Dermis blood vessel endothelial cell (primary cell): ENCODE data around the gene KCNQ5. TPM values are rescaled to one million over a fixed set of nuclear protein-coding genes. Genes with fewer than 3 reads are reported as not detected.

ENCODE experiments used
- DNase-seq: peaks from one replicate; pipeline ENCODE4 v3.0.0; 2010
- total RNA-seq: library from RNA; depleted of rRNA; stranded (reverse); fragments of >200 nt; gene quantifications from 2 replicates; pipeline ENCODE4 v1.2.3, GENCODE V29; 2014

KCNQ5 gene
- total RNA-seq, 1 donor from 2014 or later: not detected

DNA sequence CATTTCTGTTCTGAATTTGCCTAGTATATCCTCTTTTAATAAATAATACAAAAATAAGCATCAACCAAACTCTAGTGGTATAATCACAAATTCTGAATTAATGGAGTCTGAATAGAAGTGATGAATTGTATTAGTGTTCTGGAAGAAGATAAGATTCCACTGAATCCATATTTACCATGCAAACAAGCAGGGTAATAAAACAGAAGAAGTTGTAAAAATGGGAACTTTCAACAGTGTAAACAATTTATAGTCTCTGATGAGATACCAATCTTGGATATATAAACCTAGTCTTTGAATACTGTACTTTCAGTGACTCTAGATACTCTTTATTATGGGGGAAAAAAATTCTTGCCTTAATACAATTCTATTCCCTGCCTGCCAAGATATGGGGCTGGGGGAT lies 405.8 kb downstream of the KCNQ5 start:
- DNase-seq: no peak

DNA sequence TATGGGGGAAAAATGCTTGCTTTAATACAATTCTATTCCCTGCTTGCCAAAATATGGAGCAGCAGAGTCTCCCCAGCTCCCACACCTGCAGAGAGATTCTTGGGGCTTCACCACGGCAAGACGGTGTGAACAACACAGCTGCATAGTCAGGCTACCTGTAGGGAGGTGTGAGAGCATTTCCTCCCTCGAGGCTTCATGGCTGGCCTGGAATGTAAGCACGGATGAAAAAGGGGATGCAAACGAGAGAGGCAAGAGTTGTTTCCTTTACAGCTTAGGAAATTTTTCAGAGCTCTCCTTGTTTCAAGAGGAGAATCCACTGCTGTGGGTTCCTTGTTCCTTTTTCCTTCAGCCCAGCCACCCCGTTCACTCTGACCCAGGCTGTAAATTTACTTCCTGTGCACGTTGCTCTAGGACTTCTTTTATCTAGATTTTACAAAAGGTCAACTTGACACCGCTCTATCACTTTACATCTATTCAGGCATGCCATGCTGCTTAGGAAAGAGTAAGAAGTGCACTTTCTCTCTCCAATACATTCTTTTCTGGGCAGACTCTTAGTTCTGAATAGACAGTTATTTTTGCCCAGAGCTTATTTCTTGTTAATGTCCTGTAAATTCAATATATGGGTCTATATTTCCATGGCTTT lies 406.4 kb downstream of the KCNQ5 start:
- no peak for DNase-seq

DNA sequence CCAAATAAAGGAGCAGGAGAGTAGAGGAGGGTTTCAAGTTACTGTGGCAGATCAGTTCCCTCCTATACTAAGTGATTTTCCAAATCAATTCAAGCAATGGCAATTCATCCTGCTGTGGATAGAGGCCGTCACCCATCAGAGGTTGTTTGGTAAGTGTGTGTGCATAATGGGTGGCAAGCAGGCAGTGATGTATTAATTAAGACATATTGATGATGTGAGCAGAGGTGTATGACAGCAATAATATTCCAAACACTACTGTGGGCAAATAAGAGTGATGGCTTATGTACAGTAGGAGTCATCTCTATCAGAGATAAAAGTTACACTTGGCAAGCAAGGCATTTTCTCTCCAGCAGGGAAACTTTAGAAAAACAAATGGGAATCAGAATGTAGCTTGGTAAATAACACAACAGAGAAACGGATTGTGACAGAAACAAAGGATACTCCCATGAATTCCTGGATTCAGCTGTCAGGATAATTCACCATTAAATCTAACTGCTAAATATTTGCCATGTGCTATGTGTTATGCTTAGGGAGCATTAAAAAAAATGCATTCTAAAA lies 407.1 kb downstream of the KCNQ5 start:
- DNase-seq: no peak

DNA sequence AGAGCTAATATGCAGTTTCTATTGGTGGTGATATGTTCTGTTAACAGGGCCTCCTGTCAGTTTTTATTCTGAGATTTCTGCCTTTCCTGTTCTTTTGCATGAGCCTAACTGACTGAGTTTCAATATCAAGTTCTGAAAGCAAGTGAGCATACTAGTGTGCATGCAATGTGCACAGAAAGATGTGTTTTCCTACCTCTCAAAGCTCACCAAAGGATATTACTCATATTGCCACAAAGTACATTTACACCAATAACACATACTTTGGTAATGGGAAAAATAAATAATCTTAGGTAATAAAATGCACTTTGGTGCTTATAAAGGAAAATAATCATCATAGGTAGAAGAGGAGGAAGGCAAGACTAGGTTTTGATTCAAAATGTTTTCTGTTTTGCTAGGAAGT lies 408.4 kb downstream of the KCNQ5 start:
- DNase-seq: no peak

DNA sequence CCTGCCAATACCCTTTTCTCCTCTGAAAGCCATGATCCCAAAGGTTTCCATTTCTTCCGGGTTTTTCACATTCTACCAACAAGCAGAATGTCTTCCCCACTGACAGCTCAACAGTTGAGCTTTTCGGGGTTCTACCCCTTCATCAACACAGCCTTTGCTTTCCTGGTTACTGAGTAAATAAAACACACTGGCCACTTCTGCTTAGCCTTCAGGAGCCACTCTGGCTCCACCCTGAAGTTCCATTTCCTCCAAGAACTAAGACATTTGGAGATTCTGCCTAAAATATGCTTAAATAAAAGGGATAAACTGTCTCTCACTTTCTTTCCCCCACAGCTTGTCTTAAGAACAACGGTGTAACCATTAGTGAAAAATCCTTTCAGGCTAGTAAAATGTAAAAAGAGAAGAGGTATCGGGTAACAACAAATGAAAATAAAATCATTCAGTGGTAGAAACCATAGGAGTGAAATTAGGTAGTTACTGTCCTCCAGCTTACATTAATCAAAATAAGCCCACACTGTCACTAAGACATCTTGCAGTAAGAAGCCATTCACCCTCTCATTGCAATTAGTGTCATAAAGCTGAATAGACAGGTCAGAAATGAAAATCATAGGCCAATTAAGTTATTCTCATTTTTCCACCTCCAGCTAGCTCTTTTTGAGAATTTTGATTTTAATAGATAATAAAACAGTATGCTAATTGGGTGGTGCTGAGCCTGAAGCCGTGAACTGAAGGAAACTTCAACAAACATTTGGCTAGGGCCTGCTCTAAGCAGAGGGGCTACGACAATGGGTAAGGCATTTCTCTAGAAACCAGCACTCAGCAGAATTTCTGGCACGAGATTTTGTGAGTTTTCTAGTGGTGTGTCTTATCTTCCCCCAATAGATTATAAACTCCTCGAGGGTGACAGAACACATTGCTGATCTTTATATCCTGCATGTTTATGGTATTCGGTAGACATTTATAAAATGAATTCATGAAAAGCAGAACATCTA lies 409.2 kb downstream of the KCNQ5 start:
- DNase-seq: no peak

DNA sequence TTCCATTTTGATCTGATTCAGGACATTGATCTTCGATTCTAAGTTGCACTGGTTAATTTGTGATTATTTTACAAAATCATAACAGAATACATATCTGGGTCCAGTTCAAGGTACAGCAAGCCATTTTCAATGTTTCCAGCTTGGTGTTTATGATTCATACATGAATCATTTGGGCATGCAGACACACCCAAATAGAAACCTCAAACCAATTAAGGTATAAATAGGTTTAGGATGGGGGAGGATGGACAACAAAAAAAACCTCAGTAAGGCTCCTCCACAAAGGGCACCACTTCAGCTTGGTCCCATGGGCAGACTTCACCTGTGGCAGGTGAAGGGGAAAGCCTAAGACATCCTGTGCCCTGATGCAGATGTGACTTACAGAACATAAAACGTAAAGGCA lies 410.7 kb downstream of the KCNQ5 start:
- DNase-seq: no peak

DNA sequence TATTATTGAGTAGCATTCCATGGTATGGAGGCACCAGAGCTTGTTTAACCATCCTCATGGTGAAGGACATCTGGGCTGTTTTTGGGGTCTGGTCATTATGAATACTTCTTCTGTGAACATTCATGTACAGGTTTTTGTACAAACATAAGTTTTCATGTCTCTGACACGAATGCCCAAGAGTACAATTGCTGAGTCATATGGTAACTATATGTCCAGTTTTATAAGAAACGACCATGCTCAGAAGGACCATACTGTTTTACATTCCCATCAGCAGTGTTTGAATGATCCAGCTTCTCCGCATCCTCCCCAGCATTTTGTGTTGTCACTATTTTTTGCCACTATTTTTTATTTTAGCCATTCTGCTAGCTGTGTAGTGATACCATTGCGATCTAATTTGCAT lies 414.8 kb downstream of the KCNQ5 start:
- no peak for DNase-seq

DNA sequence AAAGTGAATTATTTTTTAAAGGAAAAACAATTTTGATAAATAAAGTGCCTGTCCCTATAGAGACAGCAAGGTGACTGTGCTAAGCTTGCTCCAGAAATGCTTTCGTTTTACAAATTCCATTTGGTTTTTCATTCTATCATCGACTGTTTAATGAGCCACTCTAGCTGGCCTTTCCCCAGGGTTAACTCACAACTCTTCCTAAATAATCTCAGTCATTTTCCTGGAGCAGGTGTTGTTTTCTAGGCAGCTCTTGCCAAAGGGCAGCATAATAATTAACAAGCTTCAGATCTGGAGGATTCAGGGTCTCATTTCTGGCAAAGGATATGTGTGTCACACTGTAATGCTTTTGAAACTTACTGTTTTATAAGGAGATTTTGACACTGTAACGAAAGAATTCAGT lies 419.2 kb downstream of the KCNQ5 start:
- no peak for DNase-seq

DNA sequence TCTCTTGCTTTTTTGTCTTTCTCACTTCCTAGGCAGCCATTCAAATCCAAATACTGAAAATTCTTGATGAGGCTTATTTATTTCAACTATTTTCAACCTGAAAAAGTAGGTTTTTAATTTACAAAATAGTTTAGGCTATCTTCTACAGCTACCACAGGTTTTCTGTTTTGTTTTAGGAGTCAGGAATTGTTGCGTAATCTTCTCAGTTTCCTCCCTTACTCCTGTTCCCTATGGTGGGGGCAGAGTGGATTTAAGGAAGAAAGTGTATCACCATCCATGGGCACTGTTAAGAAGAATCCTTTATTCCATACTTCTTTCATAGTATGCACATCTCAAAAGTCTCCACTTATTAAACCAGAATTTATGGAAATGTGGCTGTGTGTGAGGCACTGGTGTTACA lies 421.0 kb downstream of the KCNQ5 start:
- DNase-seq: no peak

DNA sequence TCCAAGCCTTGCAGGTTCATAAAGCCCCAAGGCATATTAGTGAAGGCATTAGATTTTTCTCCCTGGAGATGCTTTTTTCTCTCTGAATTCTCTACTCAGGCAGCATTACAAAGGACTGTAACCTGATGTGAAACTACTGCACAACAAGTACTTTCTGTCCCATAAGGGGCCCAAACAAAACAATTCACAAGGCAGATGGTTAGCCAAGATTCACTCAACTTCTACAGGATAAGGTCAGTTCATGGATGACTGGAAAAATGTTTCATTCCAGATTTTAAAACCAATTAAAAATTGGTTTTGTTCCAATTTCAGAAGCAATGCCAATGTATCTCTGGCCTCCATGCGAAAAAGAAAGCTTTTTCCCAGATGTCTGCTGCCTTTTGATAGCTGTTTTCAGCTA lies 421.6 kb downstream of the KCNQ5 start:
- DNase-seq: no peak

DNA sequence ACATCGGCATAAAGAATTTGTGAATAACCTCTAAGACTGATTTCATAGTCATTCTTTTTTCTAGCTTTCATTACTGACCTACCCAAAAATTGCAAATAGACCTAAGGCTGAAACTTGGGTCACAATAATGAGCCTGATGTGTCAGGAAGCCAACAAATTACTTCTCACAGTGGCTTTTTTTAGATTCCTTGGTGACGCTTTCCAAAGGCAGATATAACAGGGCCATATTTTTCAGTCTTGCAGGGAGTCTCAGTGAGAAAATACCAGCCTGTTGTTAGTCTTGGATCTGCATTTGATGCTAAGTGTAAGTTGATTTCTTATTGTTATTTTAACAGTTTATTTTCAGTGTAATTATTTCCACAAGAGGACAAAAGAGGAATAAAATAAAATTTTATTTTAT lies 423.7 kb downstream of the KCNQ5 start:
- DNase-seq: no peak

DNA sequence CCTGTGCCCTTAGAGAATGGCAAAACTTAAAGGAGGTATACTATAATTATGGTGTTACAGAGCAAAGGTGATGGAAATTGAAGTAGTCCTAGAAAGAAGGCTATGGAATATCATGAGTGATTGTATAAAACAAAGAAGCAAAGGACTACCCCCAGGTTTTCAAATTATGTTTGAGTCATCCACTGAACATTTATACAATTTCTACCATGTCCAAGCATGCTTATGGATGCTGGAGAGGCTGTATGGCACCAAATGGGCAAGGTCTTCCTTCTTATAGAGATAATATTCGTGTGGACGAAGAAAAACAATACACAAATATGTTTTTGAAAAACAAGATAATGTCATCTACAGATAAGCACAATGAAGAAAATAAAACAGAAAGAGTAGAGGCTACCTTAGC lies 425.9 kb downstream of the KCNQ5 start:
- no peak for DNase-seq

DNA sequence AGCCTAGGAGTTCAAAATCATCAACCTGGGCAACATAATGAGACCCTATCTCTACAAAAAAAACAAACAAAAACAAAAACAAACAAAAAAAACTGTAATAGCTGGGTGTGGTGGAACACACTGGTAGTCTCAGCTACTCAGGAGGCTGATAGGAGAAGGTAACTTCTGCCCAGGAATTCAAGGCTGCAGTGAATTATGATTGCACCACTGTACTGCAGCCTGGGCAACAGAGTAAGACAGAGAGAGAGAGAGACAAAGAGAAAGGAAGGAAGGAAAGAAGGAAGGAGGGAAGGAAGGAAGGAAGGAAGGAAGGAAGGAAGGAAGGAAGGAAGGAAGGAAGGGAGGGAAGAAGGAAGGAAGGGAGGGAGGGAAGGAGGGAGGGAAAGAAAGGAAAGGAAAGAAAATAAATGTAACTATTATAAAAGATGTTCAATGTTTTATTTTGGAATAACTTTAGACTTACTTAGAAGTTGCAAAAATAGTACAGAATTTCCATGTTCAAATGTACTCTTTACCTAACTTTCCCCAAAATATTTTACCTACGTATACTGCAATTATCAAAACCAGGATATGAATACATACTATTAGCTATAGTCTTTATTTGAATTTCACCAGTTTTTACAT lies 428.2 kb downstream of the KCNQ5 start:
- DNase-seq: no peak

DNA sequence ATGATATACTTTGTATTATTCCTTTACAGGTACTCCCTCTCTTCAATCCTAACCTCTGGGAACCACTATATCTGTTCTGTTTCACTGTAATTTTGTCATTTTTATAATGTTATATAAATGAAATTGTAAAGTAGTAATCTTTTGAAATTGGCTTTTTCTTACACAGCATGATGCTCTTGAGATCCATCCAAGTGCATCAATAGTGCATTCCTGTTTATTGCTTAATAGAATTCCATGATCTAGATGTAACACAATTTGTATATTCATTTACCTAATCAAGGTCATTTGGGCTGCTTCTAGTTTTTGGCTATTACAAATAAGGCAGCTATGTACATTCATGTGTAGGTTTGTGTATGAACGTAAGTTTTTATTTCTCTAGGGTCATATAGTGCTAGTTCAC lies 428.8 kb downstream of the KCNQ5 start:
- DNase-seq: no peak

DNA sequence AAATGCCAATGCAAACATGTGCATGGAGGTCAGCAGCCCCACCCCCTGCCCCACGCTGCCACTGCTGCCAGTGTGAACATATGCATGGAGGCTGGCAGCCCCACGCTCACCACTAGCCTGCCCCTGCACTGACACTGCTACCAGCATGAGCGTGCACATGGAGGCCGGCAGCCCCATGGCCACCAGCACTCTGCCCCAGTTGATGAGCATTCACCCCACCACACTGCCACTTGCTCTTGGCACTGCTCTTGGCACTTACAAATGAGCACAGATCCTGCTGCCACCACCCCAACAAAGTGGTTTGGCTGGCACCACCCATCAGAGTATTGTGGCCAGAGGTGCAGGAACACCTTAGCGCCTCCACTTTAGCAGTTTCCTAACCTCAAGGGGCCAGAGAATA lies 429.3 kb downstream of the KCNQ5 start:
- DNase-seq: no peak

DNA sequence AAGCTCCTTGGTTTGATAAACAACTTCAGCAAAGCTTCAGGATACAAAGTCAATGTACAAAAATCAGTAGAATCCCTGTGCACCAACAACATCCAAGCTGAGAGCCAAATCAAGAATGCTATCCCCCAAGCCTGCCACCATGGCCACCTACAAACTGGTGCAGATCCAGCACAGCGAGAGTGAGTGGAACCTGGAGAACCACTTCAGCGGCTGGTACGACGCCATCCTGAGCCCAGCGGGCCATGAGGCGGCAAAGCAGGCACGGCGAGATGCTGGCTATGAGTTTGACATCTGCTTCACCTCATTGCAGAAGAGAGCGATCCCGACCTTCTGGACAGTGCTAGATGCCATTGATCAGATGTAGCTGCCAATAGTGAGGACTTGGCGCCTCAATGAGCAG lies 433.1 kb downstream of the KCNQ5 start:
- DNase-seq: no peak

DNA sequence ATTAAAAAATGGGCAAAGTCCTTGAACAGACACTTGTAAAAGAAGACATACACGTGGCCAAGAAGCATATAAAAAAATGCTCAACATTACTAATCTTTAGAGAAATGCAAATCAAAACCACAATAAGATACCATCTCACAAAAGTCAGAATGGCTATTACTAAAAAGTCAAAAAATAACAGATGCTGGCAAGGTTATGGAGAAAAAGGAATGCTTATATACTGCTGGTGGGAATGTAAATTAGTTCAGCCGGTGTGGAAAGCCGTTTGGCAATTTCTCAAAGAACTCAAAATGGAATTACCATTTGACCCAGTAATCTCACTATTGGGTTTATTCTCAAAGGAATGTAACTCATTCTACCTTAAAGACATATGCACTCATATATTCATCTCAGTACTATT lies 436.9 kb downstream of the KCNQ5 start:
- no peak for DNase-seq

DNA sequence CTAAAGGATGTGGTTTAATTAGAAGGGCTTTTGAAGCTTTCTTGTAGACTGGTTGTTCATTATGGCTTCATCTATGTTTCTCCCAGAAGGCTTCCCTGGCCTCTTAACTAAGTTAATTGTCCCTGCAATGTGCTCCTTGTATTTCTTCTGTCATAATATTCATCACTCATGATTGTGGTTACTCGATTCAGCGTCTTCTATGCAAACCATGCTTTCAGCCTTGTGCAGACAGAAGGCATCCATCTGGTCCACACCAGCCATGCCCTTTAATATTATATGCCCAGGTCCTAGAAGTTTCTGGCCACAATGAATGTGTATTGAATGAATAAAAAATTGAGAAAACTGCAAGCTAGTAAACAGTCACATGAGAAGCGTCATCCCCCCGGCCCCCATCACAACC lies 440.3 kb downstream of the KCNQ5 start:
- no peak for DNase-seq

DNA sequence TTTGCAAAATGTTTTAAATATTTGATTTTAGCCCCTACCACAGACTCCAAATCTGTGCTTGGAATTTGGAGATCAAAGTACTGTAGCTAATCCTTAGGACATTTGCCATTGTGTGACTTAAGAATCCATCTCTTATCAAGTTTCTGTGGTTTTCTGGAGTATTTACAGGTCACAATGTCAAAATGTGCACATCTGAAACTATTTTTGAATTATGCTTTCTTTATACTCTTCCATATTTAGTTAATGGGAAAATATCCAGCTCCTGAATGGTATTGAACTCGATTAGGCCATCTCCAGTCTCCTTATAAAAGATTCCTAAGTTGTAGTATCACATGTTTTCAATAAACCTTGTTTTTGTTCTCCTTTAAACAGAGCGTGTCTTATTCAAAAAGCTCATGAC lies 441.0 kb downstream of the KCNQ5 start:
- DNase-seq: no peak

DNA sequence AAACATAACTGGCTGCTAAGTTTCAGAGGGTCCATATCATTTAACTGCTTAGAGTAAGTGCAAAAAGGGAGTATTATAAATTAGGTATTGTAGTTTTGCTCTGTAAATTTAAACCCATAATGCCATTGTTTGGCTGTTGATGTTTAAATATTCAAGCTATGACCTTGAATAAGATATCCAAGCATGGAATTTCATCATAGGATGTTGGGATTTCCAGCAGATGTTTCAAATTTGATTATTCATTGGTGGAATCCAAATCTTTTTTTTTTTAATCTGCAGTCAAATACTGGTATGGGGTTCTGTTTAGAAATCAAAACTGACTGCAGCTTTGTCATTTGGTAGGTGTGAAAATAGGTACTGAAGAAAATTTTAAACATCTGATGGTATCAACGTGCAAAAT lies 442.4 kb downstream of the KCNQ5 start:
- DNase-seq: no peak

DNA sequence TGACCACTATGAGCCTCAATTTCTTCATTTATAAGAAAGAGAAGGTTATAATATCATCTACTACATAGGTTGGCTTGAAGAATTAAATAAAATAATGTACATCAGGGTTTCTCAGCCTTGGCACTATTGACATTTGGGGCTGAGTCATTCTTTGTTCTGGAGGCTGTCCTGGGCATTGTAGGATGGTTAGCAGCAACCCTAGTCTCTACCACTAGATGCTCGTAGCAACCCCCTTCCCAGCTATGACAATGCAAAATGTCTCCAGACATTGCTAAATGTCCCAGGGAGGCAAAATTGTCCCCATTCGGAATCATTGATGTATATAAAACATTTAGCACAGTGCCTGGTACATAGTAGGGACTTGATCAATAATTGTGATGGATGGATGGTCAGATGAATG lies 451.4 kb downstream of the KCNQ5 start:
- DNase-seq: no peak

DNA sequence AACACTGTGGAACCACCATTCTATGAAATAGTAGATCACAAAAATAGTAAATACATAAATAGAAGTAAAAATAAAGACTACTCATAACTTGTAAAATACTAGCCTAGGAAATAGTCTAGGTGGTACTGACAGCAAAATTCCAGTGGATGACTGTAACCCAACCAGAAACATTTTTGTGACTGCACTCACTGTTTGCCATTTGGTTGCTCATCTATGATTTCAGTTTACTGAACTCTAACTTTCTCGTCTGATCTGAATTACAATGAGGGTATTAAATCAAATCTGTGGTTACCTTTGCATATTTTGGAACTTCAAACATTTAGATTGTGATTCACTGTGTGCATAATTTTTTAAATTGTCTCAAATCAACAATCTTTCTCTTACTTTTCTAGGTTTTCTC lies 452.3 kb downstream of the KCNQ5 start:
- no peak for DNase-seq

DNA sequence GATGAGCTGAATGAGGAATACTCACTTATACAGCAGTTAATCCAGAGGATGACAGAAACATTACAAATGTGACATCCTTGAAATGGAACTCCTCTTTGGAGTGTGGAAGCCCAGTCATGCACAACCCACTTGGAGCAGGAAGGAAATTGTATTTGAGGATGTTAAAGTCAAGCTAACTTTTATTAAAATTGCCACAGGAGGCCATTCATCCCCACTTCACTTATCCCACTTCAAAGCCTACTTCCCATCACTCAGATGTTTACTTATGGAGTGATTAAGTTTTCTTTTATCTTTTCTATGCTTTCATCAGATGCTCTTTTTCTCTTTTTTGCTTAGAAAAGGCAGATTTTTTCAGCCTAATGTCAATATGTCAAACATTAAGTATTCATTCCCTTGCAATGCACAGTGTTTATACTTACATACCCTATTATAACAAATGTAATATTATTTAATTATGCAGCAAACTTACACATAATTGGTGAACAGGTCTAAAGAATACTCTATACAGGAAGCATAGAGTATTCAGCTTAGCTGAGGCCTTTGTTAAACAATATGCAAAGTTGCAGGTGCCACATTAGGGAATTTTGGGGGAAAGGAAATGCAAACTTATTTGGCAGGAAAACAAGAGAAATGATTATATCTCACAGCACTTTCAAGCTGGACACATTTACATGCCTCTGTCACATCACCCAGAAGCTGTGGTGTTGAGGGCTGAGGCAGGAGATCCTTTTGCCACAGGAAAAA lies 454.5 kb downstream of the KCNQ5 start:
- no peak for DNase-seq
